T47D (cell line): ENCODE results near the gene MRC1.

Experiments
- DNase-seq, 2 experiments: peaks; one replicate each; pipeline versions ENCODE4 v3.0.0 to v3.0.0-alpha.2; 2011 to 2012; ENCODE audit warnings: low read depth in 1 of 2, low spot score in 1 of 2
- JUND ChIP-seq: IDR thresholded peaks from 2 replicates; pipeline ENCODE4 v1.6.1; 2012; ENCODE audit warnings: low read depth
- in situ Hi-C: cut with HindIII; loops from 2 replicates; pipeline ENCODE4 v1.10.0; 2016; ENCODE audit warnings: low sequenced_read_pairs, low pct_unique_long_range_greater_than_20kb

The MRC1 gene

DNA sequence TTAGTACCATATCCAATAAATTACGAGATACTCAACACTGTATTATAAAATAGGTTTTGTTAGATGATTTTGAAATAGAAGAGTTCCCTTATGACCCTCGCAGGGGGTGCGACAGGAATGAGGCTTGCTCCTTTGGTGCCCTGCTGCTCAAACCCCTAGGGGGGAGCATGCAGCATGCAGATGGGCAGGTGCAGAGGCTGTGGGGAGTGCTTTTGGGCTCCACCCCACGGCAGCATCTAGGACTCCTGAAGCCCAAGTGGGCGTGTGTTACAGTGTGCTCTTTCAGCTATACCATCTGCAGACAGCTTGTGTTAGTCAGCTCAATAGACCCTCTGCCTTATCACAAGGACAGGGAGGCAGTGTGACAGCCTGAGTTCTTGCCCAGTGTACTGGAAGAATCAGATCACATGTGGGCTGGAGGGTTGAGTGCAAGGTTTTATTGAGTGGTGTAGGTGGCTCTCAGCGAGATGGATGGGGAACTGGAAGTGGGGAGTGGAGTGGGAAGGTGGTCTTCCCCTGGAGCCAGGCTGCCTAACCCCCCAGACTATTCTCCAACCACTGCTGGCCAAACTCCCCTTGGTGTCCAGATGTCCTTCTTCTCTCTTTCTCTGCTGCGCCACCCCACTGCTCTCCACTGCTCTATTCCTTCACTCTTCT is 3.1 kb upstream of the MRC1 start:
- no peak for TF ChIP-seq JUND
- in situ Hi-C loops: no loop called here
- peak in 1 of 2 experiments; percentile 34 for DNase-seq

DNA sequence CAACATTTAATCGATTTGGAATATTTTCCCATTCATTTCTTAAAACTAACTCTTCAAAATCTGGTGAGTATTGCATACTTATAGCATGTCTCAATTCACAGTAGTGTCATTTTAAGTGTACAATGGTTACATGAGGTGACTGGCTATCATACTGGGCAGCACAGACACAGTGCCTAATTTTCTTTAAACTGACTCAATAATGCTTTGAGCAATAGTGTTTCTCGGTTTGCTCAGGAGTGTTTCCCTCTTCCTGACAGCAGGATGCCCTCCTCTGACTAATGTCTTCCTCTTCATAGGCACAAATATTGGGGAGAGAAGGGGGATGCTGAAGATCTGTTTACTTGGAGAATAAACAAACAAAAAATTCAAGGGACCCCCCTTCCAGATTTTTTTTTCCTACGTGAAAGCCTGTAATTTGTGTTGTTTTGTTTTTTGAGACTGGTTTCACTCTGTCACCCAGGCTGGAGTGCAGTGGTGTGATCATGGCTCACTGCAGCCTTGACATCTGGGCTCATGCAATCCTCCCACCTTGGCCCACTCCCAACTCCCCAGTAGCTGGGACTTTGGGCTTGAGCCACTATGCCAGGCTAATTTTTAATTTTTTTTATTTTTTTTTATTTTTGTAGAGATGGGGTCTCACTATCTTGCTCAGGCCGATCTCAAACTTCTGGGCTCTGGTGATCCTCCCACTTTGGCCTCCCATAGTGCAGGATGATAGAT is 2.2 kb downstream of the MRC1 start:
- TF ChIP-seq JUND: no peak
- in situ Hi-C loops: no loop called here
- no peak for DNase-seq

DNA sequence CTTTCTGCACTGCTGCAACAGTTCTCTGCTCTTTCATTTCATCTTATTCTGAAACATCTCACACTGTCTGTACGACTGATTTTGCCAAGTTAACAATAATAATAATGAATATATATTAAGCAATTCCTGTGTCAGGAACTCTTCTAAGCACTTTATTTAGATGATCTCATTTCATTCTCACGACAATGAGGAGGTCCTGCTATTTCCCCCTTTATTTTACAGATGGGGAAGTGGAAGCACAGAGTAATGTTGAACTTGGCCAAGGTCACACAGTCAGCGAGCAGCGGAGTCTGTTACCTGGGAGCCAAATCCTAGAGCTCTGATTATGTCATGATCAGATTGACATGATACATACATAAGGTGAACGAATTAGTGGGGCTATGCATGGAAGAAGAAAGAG is 5.8 kb downstream of the MRC1 start:
- DNase-seq: no peak
- TF ChIP-seq JUND: no peak
- in situ Hi-C loops: no loop called here

DNA sequence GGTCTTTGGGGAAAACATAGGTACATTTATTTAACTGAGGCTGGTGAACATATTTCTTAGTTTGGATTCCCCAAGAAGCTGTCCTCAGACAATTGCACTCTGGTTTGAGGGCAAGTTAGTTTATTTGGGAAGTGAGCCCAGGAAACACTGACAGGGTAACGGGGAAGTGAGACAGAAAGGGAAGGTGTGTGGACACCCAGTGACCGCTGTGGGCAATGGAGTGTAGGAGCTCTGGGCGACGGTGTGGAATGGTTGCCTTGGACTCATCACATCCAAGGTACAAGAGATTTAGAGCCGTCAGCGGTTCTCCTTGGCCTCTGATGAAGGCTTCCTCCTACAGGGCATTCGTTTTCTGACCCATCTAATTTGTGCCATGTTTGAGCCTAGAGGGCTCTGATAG is 7.1 kb downstream of the MRC1 start:
- DNase-seq: no peak
- TF ChIP-seq JUND: no peak
- in situ Hi-C loops: no loop called here

DNA sequence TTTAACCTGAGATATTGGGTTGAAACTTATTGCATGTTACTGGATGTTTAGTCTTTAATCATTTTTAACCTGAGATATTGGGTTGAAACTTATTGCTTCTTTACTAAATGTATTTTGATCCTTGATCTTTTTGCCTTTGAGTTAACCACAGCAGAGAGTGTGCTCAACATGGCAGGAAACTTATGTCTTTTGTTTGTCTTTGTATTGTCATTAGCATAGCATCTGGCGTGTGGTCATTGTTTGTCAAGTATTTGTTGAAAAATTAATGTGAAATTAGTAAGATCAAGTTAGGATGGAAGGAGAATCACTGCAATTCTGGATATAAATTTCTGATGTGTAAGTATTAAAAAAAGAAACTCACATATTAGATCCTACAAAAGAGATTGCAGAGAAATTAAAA is 8.2 kb downstream of the MRC1 start:
- DNase-seq: no peak
- in situ Hi-C loops: no loop called here
- TF ChIP-seq JUND: no peak

DNA sequence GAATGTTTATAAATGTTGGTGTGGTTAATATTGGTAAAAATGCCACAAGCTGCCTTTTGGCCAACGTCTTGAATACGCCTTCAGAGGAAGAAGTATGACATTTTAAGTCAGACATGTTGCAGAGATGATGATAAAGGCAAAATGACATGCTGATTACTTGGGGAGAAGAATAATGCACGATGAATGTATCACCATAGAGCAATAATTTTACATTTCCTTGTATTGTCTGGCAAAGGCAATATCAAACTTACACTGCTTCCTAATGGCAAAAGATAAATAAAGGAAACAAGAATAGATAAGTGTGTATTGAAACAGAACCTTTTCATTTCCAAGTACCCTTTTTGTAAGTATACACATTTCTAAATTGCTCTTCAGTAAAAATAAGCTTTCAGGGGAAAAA is 8.6 kb downstream of the MRC1 start:
- in situ Hi-C loops: no loop called here

DNA sequence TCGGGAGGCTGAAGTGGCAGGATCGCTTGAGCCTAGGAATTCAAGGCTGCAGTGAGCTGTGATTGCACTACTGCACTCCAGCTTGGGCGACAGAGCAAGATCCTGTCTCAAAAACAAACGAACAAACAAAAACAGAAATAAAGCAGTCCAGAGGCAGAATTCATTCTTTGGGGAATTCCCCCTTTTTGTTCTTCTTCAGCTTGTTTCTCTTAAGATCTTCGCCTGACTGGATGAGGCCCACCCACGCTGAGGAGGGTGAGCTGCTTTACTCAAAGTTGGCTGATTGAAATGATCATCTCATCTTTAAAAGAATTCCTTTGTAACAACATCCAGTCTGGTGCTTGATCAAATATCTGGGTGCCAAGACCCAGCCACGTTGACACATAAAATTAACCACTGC is 10.7 kb downstream of the MRC1 start:
- TF ChIP-seq JUND: no peak
- in situ Hi-C loops: no loop called here

More for the DNA sequence above, 8.6 kb downstream of the MRC1 start:
- no peak for DNase-seq
- no peak for TF ChIP-seq JUND

DNA sequence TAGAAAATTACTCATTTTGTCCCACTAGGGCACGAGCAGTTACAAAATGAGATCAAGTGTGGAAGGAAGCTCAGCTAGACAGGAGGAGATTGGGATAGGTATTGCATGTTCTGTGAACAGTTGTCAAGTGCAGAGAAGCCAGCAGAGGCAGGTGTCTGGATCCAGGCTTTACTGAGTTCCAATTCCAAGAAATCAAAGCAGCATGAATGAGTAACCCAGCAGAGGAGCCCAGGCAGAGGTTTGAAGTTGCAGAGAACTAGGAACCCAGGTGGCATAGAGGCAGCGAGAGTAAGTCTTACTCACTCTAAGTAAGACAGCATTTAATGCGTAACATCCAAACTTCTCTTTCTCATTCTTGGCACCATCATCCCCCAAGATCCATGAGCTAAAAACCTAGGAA is 11.8 kb downstream of the MRC1 start:
- TF ChIP-seq JUND: no peak
- no peak for DNase-seq
- in situ Hi-C loops: no loop called here

More for the DNA sequence above, 10.7 kb downstream of the MRC1 start:
- no peak for DNase-seq

DNA sequence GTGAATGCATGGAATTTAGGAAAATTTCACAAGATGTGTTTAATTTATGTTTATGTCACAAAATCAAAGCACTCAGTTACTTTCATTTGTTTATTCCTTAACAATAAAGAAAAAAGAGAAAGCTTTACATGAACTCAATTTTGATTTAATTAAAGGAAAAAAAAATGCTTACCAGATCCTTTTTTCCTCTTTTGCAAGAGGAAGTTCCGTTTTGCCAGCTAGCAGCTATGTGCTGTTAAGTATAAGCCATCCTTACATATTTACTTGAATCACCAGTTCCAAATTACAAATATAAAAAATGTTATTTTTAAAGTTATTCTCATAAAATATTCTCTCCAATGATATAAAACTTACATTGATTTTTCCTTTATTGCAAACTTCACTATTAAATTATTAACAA is 12.7 kb downstream of the MRC1 start:
- no peak for DNase-seq
- no peak for TF ChIP-seq JUND
- in situ Hi-C loops: no loop called here

DNA sequence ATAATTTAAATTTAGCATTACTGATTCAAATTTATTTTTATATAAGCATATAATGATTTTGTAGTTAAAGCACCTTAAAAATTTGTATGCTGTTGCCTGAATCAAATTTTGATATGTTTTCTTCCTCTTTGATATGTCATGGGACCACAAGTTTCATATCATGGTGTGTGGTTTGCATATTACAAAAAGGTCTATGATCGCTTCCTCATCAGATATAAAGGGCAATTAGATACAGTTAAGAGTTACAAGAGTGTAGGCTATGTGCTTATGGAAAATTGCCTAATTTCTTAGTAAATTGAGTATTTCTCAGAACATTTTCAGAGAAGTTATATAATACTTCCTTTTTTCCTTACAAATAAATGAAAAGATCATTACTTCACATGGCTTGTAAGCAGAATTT is 22.2 kb downstream of the MRC1 start:
- no peak for TF ChIP-seq JUND
- in situ Hi-C loops: no loop called here
- DNase-seq: no peak

DNA sequence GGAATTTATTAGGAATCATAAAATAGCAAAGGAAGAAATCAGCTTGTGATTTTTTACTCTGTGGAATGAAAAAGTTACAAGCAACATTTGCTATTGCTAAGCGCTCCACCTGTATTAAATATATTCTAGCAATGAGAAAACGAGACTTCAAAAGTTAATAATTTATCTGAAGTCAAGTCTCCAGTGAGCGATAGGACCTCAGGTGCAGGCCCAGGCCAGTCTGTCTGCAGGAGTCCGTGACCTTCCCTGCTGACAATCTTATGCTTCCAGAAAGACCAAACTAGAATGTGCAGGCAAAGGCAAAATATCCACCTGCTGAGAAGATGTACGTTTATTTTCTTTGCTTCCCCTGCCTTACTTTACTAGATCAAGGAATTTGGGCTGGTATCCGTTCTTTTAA is 22.7 kb downstream of the MRC1 start:
- DNase-seq: no peak
- in situ Hi-C loops: no loop called here
- TF ChIP-seq JUND: no peak

DNA sequence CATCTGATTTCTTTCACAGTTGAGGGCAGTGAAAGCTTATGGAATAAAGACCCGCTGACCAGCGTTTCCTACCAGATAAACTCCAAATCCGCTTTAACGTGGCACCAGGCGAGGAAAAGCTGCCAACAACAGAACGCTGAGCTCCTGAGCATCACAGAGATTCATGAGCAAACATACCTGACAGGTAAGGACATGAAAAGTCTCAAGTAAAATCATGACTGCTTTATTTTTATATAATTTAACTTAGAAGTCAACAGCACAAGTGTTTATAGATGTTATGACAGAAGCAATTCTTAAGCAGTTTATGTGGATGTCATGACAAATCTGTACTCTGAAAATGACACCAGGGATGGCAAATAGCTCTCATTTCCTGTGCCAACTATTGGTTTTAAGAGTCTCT is 24.5 kb downstream of the MRC1 start:
- no peak for TF ChIP-seq JUND
- in situ Hi-C loops: no loop called here
- DNase-seq: no peak

DNA sequence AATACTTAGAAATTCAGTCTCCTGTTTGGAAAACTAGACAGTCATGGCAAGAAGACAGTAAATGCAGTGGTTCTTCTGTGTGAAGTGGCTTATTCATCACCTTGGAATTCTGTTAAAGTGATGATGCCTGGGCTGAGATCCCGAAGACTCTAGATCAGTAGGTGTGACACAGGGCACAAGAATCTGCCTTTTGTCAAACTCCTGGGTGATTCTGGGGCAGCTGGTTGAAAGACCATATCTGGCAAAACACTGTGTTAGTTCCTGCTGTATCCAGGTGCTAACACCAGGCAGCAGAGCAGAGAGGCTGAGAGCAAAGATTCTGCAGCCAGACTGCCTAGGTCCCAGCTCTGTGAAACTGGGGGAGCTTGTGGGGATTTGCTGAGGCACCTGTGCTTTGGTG is 26.5 kb downstream of the MRC1 start:
- no peak for DNase-seq
- TF ChIP-seq JUND: no peak
- in situ Hi-C loops: no loop called here

DNA sequence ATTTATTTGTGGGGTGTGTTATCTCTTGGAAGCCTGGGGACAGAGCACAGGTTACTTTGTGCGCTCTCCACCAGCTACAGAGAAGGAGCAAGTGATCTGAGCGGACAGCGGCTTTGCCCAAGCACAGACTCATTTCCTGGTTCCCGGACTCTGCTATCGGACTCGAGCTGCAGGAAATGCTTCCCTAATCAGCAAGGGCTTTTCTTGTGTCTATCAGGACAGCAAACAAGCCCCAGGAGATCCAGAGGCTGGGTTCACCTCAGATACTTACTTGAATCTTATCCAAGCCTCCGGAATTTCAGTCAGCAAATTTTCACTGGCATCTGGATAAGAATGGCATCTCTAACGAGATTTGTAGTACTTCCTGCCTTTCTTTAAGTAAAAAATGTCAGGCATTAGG is 27.8 kb downstream of the MRC1 start:
- peak in 1 of 2 experiments; percentile 35 for DNase-seq
- in situ Hi-C loops: no loop called here
- TF ChIP-seq JUND: no peak
